Measurements from ENCODE around the gene PASK.
"Not testable (repeated sequence)": the region's sequence is repeated elsewhere in the genome, so short reads cannot be mapped to it uniquely, and the experiment has no call there.

The PASK gene

DNA sequence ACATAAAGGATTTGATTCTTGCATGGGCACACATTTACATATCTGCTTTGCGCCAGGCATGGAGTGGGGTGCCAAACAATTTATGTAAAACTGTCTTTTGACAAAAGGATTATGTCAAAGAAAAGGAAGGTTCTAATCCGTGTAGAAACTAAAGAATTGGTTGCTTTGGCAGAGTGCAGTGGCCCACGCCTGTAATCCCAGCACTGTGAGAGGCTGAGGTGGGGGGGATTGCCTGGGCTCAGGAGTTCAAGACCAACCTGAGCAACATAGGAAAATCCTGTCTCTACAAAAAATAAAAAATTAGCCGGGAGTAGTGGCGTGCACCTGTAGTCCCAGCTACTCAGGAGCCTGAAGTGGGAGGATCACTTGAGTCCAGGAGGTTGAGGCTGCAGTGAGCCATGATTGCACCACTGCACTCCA, 46.1 kb downstream of the PASK start:
- no peak for DNase-seq (ENCODE audit: low read depth)

DNA sequence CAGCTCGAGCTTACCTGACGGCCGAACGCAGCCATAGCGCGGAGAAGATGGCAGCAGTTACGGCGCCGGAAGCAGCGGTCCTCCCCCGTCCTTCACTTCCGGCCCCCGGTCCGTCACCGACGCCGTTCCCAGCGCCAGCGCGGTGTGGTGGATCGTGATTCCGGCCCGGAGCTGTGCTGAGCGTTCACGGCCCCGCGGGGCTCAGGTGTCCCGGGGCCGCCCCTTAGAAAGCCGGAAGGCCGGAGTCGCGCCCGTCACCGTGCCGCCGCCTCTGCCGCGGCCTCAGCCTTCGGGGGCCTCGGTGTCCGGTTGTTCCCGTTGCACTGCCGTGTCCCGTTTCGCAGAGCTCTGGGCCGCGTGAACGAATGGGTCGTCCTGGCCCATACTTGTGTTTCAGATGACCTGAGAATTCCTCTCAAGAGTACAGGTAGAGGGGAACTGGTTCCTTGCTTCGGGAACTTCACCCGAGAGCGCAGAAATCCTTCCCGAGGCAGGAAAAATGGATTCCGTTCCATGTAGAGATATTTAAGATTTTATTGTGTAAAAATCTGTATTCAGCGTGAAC, 47.0 kb downstream of the PASK start, which contains the start of gene MTERF4:
Gene MTERF4 (minus strand): TSS at position 49 of the 565 bp plus-strand sequence. CDS start 14 bp downstream, at position 35.
- peak; percentile 89 for DNase-seq (ENCODE audit: low read depth)

DNA sequence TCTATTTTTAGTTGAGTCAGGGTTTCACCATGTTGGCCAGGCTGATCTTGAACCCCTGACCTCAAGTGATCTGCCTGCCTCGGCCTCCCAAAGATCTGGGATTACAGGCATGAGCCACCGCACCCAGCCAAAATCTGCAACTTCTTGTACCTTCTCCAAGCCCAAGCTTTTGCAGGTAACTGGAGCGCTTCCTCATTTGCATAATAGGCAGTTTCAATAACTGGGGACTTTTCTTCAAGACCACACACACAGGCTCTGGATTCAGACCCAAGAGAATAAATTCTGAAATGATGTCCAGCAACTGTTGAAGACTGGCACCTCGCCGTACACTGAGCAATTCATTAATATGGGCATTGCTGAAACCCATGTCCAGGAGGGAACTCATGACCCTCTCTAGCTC, 50.0 kb downstream of the PASK start:
- no peak for DNase-seq (ENCODE audit: low read depth)

DNA sequence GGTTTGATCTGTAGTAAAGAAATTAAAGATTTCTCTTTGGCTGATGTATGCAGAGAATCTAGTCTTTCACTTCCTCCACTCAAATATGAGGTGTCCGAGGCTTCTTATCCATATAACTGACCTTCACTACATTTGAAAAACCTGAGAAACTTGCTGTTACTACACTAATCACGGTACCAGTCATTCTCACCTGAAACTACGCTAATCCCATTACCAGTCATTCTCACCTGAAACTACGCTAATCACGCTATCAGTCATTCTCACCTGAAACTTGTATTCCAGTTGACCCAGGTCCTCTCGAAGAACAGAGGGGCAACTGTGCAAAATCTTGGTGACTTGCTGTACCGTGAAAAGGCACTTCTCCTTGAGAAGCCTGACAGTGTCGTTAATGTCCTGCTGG, 52.3 kb downstream of the PASK start:
- DNase-seq (ENCODE audit: low read depth): no peak

DNA sequence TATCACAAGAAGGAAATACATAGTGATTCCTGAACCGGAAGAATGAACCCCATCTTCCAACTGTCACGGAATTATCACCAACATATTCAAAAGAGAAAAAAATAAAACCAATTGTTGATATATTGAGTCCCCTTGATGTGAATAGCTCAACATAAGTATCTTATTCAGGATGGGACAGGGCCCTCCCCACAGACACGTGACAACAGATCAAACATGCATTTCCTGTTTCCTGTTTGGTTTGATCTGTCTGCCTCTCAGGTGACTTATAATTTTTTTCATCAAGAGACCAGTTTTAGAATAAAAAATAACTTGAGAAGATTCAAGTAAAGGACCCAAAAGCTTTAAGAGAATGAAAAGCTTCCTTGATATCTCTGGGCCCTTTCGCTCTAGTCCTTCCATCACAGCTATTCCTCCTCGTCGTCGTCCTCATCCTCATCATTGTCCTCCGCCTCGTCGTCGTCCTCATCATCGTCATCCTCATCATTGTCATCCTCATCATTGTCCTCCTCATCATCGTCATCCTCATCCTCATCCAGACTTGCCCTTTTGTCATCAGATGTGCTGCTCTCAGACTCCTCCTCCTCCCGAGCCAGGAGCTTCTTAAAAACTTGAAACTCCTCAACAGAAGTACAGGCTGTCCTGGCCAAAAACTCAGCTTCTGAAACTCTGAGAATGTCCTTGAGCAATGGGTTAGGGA, 53.5 kb downstream of the PASK start:
- no peak for DNase-seq (ENCODE audit: low read depth)

DNA sequence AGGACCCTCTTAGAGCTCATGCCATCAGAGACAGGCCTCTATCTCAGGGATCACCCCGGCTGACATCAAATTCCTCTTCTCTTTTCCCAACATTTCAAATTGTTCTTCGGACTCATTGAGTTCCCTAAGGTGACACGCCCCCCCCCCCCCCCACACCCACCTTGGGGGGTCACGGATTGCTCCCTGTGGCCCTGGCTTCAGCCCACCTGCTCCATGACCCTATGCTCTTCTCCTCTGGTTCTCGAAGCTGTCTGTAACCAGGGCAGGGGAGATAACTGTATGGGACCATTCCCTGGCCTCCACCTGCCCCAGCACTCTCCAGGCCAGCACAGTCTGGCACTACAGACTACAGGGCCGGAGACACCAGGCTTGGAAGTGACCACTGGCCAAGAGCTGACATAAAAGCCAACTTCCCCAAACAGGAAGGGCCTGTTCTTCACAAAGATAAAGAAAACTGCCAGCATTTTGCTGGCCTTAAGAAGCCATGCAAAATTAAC, 54.3 kb downstream of the PASK start:
- no peak for DNase-seq (ENCODE audit: low read depth)

DNA sequence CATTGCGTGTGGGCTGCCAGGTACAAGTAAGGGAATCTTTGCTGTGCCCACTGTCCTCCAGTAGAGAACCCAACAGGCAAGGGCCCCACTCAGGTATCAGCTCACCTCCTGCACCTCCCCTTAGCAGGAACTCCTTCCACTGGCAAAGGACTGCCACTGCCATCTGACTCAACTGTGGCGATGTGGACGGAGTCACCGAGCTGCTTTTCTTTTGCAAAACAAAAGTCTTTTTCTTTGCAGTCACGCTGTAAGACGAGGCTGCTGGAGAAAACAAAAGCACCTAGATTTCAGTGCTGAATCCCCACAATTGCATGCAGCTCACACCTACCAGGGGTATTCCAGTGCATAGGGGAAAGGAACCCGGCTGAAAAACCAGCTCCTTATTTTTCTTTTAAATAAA, 55.1 kb downstream of the PASK start:
- no peak for DNase-seq (ENCODE audit: low read depth)

DNA sequence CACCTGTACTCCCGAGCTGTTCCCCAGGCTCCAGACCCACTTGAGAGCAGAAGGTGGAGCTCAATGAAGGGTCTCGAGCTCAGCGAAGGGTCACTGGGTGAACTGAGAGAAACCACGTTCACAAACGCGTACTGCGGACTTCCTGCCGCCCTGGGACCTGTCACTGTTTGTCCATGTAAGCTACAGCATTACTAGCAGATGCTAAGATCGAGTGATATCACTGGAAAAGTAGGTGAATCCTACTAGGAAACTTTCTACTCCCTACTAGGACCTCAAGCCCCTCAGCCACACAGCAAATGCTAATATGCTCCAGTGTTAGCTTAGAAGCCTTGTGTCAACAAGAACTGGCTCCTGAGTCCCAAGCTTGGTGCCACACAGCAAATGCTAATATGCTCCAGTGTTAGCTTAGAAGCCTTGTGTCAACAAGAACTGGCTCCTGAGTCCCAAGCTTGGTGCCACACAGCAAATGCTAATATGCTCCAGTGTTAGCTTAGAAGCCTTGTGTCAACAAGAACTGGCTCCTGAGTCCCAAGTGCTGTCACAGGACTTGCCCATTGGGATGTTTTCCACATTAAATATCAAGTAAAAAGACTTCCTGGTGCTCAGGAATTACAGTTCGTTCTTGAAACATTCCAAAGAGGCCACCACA, 56.0 kb downstream of the PASK start:
- not testable (repeated sequence) for DNase-seq (ENCODE audit: low read depth)

DNA sequence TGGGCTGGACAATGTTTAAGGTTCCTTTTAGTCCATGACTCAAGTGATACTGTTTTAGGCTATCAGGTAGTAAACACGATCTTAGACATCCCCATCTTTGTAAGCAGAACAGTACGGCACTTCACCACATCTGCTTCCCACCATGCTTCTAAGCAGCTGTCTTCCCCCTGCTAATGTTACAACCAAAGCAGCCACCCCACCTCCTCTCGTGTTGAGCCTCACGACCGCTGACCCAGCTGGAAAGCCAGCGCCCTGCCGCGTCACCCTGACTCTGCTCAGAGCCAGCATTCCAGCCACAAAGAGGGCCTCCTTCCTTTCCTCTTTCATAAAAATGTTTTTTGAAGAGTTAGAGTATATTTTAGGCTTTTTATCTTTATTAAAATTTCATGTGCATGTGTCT, 56.6 kb downstream of the PASK start:
- DNase-seq (ENCODE audit: low read depth): no peak

DNA sequence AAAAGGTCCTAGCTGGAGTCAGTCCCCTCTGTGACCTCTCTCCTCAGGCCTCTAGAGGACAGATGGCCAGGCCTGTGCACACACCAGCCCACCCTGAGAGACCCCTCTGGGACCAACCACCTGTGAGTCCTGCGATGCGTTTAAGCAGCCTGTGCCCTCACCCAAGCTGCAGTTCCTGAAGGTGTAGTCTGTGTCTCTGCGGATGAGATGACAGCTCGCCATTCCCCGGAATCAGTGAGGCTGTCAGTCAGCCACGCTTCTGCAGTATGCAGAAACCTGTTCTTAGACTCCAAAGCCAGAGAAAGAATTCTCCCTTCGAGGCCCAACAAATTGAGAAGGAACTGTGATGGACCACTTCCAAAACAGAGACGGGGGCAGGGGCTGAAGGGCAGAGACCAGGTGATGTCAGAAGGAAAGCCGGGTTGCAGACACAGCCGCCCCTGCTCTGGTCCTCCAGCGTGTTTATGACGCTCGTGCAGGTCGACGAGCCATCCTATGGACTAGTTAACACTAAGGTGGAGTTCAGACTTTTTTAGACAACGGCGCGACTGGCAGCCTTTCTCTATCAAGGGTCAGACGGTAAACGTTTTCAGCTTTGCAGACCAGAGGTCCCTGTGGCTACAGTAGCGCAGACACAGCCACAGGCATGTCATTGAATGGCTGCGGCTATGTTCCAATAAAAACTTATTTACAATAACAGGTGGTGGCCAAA, 57.4 kb downstream of the PASK start:
- no peak for DNase-seq (ENCODE audit: low read depth)

DNA sequence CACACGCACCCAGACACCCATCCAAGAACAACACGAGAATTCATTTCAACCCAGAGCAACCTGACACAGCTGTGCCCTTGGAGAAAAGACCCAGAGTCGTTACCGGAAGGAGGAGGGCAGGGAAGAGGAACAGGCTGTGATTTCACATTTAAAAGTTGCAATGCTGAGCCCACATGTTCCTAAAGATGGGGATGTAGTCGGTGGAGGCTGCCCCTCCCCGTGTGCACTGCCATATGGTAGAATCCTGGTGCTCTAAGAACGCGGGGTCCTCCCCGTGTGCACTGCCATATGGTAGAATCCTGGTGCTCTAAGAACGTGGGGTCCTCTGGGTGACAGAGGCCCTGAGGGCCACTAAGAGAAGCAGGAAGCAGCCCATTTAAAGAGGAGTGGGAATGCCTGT, 58.1 kb downstream of the PASK start:
- no peak for DNase-seq (ENCODE audit: low read depth)

DNA sequence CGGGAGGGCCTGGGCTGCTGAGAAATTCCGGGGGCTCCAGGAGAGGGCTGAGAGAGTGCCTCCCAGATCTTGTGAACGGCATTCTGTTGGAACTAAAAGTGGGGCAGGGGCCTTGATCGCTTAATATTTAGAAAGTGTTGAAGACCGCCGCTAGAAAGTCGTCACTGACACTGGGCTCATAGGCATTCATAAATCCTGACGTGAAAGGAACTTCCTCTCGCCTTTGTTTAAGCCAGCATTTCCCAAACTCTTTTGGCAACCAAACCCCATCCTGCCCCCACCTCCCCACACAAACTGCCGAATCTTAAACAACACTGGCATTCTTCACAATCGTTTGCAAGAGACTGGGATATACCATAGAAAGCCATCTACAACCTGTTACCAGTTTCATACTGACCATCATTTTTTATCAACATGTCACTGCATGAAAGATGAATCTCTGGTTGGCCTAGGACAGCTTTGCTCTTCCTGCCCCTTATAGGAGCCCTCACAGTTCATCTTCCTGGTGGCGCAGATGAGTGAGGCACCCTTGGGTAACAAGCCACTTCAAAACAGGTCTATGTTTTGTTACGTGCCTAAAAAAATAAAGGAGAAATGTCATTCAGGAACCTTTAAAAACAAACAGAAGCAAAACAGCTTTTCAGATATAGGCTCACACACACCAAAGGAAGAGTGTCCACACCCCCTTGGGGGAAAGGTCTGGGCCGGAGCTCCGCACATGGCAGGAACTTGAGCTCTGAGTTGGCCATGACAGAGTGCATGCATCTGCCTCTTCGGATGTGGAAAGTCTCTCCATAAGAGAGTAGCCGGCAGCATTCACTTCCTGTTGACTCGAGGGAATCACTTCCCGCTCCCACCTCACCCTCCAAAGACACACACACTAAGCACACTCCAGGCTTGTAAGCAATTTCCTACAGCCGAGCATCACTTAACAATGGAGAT, 60.2 kb downstream of the PASK start:
- no peak for DNase-seq (ENCODE audit: low read depth)

DNA sequence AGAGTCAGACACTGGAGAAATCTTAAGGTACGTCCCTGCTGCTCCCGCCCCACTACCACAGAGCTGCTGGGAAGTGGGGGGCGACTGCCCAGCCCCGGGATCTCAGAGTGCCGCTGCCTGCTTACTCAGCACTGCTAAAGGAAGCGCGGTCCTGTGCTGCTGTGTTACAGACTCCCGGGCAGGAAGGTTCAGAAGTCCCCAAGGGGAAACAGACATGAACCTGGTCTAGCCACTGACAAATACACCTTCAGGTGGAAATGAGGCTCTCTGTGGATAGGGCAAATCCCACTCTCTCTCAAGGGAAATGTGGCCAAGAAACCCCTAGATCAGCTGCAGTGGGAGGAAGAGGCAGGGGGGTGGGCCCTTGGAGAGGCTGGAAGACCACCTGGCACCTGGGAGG, 60.9 kb downstream of the PASK start:
- DNase-seq (ENCODE audit: low read depth): no peak

DNA sequence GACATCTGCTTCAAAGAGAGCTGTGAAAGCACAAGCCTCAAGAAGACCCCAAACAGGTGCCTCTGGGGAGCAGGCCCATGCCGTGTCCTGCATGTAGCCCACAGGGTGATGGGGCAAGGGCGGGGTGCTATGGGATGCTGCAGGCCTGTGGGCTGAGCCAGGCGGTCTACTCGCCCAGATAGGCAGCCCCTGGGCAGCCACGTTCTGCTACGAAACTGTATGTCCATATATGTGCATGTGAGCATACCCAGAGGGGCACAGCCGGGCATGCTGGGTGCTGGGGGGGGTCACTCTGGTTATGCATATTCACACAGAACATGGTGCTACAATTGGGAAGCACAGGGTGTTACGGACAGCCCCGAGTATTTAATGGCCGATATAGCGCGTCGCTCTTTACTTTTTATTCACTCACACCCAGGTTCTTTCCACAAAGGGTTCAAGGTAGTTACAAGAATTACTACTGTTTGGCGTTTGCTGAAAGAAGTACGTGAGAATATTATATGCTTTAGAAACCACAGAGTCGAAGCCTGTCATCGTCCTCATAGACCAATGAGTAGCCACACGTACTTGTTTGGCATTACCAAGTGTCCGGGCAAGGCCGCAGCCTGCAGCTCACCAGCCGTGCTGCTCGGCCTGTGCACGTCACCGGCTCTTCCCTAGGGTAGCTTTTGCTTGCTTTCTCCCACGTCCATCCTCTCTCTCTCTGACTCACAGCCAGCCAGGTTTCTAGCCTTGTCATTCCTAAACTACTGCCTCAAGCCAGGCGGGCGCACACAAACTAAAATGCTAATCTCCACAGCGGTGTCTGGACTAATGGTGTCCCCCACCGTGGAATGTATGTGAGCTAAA, 61.6 kb downstream of the PASK start:
- DNase-seq (ENCODE audit: low read depth): no peak

DNA sequence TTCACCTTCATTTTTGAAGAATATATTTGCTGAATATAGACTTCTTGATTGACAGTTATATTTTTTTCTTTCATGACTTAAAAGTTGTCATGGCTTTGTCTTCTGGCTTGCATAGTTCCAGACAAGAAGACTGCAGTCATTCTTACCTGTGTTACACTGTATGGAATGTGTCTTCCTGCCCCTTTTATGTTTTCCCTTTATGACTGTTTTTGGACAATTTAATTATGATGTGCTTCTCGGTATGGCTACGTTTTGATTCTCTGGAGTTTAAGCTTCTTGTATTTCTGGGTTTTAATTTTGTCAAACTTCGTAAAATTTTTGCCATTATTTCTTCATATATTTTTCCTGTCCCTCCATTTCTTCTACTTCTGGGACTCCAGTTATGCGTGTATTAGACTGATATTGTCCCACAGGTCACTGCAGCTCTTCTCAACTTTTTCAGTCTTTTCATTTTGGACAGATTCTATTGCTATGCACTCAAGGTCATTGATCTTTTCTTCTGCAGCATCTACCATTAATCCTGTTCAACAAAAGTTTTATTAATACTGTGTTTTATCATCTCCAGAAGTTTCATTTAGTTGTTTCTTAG, 64.3 kb downstream of the PASK start:
- no peak for DNase-seq (ENCODE audit: low read depth)

DNA sequence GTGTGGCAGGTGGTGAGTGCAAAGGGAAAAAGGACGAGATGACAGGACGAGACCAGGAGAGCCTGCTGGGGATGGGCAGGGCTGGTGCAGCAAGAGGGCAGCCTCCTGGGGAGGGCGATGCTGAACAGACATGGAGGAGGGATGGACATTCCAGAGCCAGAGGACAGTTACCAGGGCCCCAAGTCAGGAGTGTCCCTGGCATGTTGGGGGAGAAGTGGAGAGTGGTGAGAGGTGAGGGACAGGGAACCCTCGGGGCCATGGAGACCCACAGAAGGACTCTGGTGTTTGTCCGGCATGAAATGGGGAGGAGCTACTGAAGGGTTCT, 66.2 kb downstream of the PASK start:
- no peak for DNase-seq (ENCODE audit: low read depth)

DNA sequence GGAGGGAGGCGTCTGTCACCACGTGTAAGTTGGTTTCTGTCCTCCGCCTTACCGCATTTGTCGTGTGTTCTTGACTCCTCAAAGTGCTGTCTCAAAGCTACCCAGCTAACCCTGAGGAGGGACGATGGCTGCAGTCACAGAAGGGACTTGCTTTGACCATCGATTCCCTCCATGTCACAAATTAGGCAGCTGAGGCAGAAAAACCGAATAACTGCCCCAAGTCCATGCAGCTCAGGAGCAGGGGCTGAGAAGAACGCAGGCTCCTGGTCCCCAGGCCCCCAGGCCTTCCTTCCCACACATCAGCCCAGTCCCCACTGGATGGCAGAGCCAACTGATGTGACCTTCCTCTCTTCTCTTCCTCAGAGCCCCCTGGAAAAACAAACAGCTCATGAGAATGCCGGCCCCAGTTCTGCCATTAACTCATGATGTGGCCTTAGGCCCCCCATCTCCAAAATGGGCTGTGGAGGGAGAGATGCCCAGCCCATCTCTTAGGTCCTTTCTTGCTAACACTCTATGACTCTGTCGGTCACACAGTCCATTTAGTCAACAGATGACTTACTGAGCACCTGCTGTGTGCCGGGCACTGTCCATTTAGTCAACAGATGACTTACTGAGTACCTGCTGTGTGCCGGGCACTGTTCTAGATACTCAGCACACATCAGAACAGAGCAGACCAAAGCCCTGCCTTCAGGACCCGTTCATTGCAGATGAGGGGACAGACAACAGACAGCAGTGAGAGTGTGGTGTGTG, 66.8 kb downstream of the PASK start:
- no peak for DNase-seq (ENCODE audit: low read depth)

DNA sequence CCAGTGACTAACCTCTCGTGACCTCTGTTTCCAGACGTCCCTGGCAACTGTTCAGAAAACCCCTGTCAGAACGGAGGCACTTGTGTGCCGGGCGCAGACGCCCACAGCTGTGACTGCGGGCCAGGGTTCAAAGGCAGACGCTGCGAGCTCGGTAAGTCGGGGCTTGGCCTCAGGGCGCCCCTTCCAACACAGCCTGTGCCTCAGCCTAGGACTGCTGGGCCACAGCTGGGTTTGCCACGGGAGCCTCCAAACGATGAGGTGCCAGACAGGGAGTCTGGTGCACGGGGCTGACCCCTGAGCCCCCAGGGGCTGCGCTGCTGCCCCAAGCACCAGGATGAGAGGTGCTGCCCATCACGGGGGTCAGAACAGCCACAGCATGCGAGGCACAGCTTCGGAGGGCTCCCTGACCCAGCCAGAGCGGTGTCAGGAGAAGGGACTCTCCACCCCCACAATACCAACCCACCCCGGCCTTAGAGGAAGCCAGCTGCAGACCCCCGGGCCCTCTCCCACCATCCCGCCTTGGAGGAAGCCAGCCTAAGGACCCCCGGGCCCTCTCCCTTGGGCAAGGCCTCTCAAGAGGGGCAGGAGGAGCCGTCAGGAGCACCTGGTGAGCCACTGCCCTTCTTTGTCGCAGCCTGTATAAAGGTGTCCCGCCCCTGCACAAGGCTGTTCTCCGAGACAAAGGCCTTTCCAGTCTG, 67.5 kb downstream of the PASK start:
- no peak for DNase-seq (ENCODE audit: low read depth)

DNA sequence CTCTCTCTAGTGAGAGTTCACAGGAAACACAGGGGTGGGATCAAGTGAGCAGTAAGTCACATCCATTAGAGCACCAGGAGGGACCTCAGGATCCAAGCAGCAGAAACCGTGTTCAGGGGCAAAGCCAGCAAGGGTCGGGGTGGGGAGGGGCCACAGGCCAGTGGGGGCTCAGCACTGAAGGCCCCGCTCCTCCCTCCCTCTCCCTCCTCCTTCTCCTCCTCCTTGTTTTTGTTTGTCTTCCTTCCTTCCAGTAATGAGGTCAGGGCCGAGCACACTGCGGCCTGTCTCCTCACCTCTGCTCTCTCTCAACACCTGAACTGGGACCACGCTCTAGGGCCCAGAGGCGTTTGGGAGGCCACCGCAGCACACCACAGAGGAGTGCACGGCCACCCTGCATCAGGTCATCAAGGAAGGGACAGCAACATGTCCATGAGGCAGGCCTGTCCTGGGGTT, 68.1 kb downstream of the PASK start:
- DNase-seq (ENCODE audit: low read depth): no peak

Data from ELR (cell line).